Activated CD4-positive, alpha-beta T cell treated with anti-CD3 and anti-CD28 coated beads, Interleukin-10, Interleukin-2, amounts not matched to agents 100 ng/mL and 50 ng/mL, durations not matched to agents 16 hours and 8 hours (primary cell): ENCODE data around the gene PACRGL.
A peak's percentile ranks its signal among the peaks of the same experiment; 100 is the strongest.

Experiments used
- DNase-seq: peaks from one replicate; pipeline ENCODE4 v3.0.0-alpha.2; 2020

Gene PACRGL

DNA sequence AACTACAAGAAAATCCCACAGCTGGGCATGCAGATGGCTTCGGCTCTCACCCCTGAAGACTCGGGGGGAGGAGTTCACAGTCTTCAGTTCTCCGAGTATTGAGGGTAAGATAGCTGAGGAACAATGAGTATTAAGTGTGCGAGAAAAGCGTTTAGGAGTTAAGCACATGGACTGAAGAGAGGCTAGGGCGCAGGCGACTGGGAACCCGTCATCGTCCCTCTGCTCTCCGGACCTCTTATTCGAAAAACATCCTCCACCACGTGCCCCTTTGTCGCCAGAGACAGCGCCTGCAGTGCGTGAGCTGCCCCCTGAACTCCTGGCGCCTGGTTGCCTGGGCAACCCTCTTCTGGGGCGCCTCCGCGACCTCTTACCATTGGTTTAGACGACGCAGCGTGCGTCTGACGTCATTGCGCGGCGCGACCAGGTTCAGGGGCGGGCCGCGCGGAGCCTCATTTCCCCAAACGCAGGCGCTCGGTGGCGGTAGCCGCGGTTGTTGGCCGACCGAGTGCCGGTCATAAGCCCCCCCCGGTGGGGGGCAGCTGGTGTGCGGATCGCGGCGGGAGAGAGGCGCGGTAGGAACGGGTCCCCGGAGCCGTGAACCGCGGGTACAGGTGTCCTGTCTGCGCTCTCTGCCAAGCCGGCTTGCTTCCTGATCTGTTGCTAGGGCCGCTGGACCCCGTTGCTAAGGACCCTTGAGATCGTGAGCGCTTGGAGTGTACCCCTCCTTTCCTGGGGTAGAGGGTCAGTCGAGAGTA lies at the start of gene PACRGL:
PACRGL (plus strand) TSS at position 452 of the 755 bp plus-strand sequence. CDS start 4,024 bp downstream, outside the sequence.
- DNase-seq, result peak; percentile 94

DNA sequence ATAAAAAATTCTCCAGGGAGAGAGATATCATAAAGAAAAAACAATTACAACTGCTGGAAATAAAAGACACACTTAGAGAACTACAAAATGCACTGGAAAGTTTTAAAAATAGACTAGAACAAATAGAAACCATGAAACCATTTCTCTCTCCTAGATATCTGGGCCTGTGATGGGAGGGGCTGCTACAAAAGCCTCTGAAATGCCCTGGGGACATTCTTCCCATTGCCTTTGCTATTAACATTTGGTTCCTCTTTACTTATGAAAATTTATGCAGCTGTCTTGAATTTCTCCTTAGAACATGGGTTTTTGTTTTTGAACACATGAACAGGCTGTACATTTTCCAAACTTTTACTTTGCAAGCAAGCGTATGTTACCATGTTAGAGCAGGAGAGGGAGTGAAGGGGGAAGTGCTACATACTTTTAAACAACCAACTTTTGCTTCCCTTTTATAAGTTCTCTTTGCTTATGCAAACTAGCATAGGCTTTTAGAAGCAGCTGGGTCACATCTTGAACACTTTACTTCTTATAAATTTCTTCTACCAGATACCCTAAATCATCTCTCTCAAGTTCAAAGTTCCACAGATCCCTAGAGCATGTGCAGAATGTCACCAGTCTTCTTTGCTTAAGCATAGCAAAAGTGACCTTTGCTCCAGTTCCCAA lies 47.9 kb upstream of the PACRGL start:
- no peak for DNase-seq

DNA sequence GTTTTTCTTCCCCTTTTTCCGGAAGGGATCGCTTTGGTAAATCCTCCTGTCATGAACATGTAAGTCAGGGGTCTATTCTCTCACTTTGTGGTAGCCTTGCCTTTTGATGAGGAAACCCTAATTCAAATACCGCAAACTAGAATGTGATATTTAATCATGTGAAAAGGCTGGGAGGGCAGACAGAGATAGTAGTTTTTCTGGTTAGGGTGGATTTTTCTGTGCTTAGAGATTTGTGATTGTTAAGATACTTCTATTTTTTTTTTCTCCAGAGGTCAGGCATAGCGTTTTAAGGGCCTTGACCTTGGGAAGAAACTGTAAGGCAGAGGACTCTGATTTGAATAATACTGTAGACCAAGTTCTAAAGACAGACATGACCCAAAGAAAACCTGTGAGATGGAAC lies 41.8 kb upstream of the PACRGL start:
- no peak for DNase-seq

DNA sequence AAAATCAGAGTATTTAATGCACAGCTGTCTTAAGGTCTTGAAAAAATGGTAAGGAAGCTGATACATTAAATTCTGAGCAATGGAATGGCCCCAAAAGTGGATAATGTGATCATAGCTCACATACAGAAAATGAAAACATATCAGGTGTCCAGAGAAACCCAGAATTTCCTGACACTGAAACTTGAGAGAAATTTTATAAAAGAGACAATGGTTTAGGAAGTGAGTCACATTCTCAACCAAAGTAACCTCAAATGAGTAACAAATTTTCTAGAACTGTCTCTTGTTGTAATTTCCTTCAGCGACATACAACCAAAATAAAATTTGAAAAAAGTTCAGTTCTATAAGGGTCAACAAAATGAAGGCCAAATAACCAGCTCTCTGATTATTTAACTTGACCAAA lies 37.4 kb upstream of the PACRGL start:
- DNase-seq, result no peak

DNA sequence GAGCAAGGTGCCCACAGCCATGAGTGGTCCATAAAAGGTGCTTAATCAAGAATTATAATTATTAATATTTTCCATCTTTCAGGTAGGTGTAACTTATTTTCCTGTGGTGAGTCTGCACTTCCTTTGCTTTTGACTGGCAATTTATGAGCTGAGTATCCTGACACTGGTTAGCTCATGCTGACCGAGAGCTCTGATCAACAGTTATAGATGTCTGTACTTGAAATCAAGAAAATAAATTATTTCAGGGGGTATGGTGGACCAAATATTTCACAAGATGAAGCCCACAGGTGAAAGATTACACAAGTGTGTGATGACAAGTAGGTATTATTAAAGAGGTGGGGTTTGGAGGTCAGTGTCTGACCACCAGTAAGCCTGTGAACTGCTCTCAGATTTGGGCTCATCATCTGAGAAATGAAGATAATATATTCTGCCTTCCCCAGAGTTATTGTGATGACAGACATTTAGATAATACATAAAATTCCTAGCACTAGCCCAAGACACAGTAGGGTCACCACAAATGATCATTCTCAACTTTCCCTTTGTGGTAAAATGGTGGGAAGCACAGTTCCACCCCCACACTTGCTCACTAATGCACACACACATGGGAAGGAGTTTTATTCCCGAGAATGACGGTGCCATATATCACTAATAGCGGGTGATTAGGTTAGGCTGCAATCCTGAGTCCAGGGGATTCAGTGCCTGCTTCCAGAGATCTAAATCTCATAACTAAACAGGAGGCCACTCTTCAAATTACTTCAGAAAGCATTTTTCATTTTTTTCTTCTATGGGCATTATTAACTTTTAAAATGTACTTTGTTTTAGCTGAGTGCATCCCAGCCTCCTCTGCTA lies 34.0 kb upstream of the PACRGL start:
- DNase-seq, result no peak

DNA sequence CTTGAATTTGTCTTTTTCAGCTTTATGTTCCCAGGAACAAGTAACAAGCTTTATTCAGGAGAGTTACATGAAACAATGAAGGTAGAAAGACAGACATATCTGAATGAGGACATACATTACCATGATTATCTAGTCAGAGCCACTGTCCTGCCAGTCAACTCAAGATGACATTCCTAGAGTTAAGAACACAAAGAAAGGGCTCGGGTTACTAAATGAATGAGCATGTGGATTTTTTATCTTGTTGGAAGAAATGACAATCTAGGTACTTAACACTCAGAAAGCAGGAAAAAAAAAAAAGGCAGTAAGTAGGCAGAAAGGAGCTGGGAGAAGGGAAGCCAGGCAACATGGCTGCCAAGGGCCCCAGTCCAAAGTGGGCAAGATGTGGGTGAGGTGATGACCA lies 28.0 kb upstream of the PACRGL start:
- no peak for DNase-seq

DNA sequence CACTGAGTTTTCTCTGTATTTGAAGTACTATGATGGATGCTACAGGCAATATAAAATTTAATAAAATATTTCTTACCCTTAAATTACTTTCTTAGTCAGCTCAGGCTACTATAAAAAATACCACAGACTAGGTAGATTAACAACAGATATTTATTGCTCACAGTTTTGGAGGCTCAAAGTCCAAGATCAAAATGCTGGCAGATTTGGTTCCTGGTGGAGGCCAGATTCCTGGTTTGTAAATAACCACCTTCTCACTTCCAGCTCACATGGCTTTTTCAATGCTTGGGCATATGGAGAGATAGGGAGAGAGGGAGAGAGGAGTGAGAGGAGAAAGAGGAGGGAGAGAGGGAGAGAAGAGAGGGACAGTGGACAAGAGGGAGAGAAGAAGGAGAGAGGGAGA lies 24.5 kb upstream of the PACRGL start:
- no peak for DNase-seq

DNA sequence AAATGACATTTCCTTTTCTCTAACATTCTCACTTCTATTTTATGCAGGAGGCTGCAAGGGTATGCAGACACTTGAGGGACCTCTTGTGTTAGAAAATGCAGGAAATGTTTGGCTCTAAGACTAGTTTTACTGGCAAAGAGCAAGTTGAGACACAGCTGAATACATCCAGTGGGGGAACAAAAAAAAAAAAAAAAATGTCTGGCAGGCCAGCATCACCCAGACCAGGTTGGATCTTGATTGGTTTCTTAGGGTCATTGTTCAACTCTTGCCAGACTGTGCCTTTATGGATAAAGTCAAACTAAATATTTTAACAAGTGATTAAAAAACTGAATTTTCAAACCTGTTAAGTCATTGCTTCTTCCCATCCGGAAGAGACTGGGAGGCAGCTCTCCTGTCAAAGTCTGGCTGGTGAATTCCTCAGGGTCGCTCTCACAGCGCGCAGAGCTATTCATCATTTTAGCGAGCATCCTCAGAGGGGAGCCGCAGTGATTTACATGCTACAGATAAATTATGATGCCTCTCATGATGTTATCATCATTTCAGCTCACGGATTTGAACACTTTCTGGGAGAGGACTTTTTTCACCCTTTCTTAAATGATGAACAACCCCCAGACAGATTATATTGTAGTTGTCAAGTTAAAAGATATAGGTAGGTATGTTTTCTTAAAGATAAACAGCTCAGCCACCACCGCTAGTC lies 23.6 kb upstream of the PACRGL start:
- no peak for DNase-seq

DNA sequence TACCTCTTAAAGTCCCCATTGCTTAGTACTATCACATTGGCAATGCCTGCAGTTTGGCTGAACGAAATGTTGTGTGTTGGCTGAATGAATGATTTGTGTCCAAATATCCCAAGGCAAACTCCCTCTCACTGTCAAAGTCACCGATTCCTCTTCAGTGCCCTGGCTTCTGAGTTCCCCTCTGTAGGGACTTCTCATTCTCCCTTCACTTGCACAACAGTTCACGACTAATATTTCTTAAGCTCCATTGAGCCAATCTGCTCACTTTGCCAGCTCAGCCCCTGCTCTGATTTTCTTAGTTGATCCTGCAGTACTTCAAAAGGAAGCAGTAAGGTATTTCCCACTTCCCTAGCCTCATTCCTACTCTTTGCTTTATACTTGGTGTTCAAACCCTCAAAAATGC lies 21.9 kb upstream of the PACRGL start:
- no peak for DNase-seq

DNA sequence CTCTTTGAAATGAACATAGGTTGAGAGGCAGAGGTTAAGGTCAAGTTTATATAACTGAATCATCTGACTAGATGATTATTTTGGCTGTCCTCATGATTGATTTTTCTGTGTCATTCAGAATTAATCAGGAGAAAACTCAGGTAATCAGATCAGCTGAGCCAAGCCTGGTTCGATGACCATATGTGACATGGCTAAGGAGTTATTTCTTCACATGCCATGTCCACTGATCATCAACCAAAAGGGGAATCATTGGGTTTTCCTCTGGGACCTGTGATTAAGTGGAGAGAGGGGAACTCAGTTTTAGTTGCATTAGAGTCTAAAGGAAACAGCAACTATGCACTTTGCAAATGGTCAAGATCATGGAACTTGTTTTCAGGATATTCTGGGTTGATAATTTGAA lies 20.3 kb upstream of the PACRGL start:
- no peak for DNase-seq

DNA sequence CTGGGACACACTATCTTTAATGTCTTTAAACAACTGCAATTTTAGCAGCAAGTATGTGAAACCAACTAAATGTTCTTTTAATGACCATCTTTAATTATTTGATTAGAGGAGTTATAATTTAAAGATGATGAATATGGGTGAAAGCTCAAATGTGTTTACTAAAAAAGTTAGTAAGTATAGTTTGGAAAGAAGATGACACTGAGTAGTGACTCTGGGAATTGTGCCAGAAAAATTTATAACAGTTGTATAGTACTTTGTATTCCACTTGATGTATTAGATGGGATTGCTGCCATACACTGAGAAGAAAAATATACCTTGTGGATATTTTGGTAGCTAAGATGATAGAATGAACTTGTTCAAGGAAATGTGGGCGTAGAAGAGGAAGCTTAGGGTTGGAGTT lies 19.5 kb upstream of the PACRGL start:
- DNase-seq, result no peak

DNA sequence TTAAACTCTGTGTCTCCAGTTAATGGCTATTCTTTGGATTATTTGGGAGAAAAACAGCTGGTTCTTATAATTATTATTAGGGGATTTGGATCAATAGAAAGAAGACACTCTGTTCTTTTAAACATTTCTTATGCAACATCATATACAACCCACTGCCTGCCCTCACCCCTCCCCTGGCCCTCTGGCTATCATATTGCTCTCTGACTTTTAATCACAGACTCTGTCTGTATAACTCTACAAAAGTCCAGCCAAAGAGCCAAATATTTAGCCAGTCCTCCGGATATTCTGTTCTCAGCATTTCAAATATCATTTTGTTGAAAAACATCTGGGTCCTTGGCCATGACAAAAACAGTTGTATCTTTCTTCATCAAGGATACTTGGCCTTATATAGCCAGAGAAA lies 19.0 kb upstream of the PACRGL start:
- DNase-seq, result no peak

DNA sequence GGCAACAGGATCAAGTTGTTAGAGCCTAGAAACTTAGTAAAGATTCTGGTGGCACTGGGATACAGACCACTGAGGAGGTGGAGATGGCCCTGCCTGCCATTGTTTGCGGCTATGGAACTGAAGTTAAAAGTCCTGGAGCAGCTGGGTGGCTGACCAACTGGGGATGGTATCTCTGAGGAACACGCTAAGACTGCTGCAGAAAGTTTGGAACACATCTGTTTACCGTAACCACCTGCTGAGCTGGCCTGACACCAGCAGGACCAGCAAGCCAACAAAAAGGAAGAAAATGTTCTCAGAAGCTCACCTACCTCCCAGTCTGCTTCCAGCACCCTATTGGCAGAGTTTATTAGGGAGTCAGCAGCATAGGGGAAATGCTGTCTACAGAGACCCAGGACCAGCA lies 17.4 kb upstream of the PACRGL start:
- DNase-seq, result no peak

DNA sequence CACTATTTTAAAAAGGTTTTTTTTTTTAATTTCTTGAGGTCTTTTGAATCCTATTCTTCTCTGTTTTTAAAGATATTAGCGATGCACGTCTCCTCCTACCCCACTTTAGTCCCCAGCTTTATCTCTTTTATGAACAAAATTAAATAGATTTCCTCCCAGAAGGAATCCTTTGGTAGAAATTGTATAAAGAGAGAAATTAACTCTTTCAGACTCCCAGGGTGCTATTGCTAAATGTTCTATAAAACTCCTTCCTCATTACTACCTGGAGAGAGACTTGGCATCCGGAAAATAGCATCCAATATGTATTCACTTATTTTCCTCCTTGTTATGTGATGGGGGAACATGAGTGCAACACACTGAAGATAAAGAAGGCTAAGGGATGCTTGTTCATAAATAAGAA lies 16.5 kb upstream of the PACRGL start:
- DNase-seq, result no peak

DNA sequence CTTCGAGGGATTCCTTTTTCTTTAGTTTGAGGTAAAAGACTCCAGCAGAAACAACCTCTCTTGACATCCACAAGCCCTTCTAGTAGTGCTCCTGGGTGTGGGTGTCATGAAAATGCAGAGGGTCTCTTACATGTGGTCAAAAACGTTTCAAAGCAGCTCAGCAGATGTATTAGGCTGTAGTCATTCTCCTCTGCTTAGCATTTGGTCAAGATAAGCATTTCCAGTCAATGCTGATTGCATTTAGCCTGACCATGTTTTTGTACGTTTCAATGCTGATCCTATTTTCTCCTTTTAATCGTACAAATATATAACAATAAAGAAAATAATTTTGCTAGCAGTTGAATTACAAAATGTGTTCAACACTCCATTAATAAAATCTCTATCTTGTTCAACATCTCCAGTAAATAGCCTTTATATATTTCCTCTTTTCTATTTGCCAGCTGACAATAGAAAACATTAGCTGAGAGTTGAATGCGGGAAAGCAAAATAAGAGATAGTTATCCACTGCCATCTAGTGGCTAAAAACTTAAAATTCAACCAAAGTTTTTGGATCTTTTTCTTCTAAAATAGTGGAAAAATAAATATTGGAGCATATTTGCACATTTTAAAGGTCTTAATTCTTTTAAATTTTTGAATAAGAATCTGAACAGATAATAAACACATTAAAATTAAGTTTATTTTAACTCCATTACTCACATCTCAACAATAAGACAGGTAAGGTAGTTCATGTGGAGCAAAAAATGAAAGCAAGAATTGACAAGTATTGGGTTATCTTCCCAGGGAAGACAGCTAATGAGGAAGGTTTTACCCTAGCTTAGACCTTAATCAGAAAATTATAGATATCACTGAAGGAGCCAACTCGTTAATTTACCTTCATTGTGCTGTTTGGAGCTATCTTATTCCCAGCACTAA lies 15.2 kb upstream of the PACRGL start:
- DNase-seq, result peak; percentile 15

DNA sequence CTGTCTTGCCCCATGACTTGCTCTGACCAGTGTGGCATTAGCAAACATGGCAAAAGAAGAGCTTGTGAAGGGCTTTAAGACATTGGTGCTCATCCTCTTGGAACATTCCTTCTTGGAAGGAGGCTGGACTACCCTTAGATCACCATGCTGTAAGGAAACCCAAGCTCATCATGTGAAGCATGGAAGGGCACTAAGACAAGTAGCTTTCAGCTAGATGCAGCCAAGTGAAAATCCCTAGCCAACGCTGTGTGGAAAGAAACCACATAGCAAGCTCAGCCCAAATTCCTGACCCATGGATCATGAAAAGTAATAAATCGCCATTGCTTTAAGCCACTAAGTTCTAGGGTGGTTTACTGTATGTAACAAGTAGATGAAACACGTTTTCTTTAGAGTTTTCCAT lies 12.4 kb upstream of the PACRGL start:
- DNase-seq, result no peak

DNA sequence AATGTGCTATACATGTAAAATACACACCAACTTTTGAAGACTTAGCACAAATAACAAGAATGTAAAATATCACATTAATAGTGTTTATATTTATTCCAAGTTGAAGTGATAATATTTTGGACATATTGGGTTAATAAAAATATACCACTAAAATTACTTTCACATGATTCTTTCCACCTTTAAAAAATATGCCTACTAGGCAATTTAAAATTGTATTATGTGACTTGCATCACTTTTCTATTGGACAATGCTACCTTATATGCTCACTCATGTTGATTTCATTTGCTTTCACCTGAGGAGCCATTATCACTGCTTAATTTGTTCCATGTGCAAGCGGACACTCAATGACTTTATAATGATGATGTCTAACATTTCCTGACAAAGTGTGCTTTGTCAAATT lies 3.4 kb upstream of the PACRGL start:
- DNase-seq, result no peak

DNA sequence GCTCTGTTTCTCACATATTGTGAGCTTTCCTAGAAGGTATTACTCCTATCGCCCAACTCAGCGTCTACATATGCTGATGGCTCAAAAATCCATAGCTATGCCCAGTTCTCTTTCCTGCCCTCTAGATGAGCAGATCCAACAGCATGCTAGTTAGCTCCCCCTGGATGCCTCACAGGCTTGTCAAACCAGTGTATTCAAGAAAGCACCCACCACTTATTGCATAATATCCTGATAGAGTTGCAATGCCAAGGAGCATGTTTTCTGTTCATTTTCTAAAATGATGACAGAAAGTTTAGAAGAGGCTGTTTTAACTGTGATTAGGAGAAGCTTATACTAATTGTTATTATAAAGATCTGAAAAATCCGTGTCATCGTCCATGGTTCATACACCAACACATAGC lies 1.9 kb upstream of the PACRGL start:
- DNase-seq, result no peak

DNA sequence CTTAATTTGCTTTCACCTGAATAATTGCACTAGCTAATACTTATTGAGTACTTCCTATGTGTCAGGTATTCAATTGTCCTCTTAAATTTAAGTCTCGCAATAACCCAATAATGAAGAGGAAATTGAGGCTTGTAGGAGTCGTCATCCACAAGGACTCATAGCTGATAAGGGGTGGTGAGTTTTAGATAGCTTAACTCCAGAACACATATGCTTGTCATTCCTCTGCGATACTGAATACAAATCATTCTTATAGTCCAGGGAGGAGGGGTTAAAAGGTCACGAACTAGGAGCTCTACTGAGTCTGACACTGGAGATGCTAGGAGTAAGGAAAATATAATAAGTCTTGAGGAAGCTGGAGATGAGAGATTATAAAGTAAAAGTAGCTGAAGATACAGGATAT lies 1.4 kb upstream of the PACRGL start:
- no peak for DNase-seq

DNA sequence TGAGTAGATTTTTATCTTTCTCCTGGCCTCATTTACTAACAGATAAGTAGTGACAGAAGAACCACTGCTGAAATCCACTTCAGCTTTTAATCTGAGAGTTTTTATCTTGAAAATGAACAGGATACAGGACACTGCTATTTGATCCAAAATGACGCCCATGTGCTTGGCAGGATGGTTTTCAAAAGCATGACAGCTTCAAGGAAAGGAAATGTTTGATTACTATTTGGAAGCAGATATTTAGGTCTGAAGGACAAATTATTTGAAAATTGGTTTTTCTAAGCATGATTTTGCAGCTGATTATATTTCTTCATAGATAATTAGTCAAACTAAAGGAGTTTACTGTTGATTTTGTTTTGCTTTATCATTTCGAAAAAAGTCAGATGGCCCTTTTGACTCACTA lies 11.1 kb downstream of the PACRGL start:
- DNase-seq, result no peak

DNA sequence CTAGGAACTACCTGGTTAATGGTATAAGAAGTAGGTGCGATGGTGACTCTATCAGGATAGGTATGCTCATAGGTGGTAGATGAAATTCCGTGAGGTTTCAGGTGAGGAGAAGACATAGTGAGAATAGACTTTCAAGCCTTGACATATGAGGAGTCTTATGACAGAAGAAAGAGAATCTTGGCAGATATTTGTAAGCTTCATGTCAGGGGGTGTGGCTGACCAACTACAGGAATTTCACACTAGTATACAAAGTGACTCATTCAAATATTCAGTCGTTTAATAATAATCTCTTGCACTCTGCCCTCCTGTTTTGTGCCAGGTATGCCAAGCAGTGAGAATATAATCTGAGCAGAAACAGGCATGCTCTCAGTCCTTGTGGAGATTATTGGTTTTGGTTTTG lies 22.8 kb downstream of the PACRGL start:
- DNase-seq, result no peak

DNA sequence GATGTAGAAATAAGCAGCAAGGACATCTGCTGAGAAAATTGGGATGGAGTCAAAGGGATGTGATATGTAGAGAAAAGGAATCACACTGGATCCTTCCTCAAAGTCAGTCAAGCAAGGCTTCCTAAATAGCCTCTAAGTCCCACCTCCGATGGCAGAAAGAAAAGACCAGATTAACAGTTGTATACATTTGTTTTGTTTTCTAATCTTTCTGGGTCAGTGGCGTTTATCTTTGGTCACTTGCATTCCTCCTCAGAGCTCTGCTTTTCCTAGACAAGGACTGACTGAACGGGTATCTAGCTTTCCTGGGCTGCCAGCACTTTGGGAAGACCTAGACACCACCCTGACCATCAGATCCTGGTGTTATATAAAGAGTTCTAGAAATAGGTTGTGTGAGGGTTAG lies 23.2 kb downstream of the PACRGL start:
- DNase-seq, result no peak
